IPS-15b (cell line): ENCODE data around the gene LEF1.

Experiments
- H3K27me3 ChIP-seq: one replicate; pipeline ENCODE4 v1.6.1; 2013; ENCODE audit warnings: low read length; ENCODE audit not compliant: control insufficient read depth, insufficient read depth
- H3K36me3 ChIP-seq: one replicate; pipeline ENCODE4 v1.6.1; 2013; ENCODE audit warnings: low read length; ENCODE audit not compliant: control insufficient read depth, insufficient read depth
- H3K4me1 ChIP-seq: one replicate; pipeline ENCODE4 v1.6.1; 2013; ENCODE audit warnings: mild to moderate bottlenecking, low read length; ENCODE audit not compliant: control insufficient read depth, insufficient read depth
- H3K4me3 ChIP-seq: one replicate; pipeline ENCODE4 v1.5.1; 2013; ENCODE audit warnings: low read depth, low read length
- H3K9ac ChIP-seq: one replicate; pipeline ENCODE4 v1.6.1; 2013; ENCODE audit warnings: low read depth, mild to moderate bottlenecking, low read length
- H3K9me3 ChIP-seq: one replicate; pipeline ENCODE4 v1.6.1; 2013; ENCODE audit warnings: mild to moderate bottlenecking, low read length; ENCODE audit not compliant: control insufficient read depth, insufficient read depth

The LEF1 gene

DNA sequence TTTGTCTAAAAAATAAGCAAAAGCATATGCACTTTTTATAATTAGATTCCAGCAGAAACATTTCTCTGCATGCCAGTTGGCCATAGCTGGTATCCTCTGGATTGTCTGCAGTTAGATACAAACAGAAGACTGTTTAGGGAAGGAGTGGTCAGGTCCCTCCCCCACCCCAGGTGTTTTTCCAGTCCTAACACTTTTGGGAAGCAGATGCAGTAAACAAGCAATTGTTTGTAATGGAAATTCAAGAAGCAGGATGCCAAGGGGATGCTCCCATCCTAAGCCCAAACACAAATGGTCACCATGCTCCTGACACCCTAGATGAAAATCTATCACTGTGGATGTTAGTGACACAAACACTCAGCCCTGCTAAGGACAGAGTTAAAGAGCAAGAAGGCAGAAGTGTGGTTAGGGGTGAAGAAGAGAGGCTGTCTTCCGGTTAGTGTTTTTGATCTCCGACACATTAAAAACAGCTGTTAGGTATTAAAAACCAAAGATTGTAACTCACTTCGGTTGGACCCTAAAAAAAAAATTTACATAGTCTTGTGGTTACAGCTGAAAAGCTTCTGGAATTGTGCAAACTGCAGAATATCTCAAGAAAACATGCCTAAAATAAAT, 7.9 kb downstream of the LEF1 start:
- H3K9ac ChIP-seq, result no peak overlapping the region
- peaks cover 94% of the 10 kb centered on the region for H3K27me3 ChIP-seq
- no peaks in the 10 kb centered on the region for H3K36me3 ChIP-seq
- H3K4me1 ChIP-seq, result peaks cover 14% of the 10 kb centered on the region
- H3K9me3 ChIP-seq, result no peaks in the 10 kb centered on the region
- no peak overlapping the region for H3K4me3 ChIP-seq

- Histone ChIP-seq H3K36me3 (no peaks in the 10 kb centered on the region), H3K4me3 (no peak overlapping the region), H3K9me3 (no peaks in the 10 kb centered on the region), H3K27me3 (peaks cover 88% of the 10 kb centered on the region), H3K9ac (no peak overlapping the region), H3K4me1 (peaks cover 14% of the 10 kb centered on the region)
Measured at GRCh38 chr4:108159845-108160244, 8.9 kb downstream of the LEF1 start.

DNA sequence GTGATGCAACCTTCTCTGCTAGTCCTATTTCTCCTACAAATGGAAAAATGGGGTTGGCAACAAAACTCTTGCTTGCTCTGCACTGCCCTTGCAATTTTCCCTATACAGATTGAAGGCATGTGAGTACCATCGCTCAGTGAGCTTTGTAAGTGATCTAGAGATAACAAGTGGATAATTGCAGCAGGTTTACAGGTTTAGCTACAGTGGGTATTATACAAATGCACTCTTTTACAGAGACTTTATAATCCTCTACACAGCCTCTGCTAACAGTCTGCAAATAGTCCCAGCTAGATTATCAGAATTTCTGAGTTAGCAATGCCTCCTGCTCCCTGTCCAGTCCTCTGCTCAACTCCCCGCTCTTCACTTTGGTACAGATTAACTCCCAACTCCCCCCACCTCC, 11.1 kb downstream of the LEF1 start:
- H3K9me3 ChIP-seq, result no peaks in the 10 kb centered on the region
- H3K4me3 ChIP-seq, result no peak overlapping the region
- H3K27me3 ChIP-seq, result peaks cover 66% of the 10 kb centered on the region
- no peaks in the 10 kb centered on the region for H3K36me3 ChIP-seq
- no peak overlapping the region for H3K9ac ChIP-seq
- peaks cover 14% of the 10 kb centered on the region for H3K4me1 ChIP-seq

DNA sequence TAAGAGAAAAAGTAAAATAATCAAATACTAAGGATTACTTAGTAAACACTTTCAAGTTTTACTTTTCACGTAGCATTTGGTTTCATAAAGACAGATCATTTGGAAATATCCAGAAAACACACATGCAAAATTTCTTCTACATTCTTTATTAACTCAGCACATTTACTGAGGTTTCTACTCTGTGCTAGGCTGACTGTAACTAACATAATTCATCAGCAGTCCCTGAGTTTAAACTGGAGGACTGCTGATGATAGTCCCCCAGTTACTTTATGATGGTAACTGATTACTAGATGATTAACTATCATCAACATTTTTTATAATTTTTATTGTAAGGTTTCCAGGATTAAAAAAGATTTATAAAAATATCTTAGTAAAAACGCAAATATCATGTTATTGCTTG, 12.3 kb downstream of the LEF1 start:
- Histone ChIP-seq H3K4me3 (no peak overlapping the region), H3K4me1 (peaks cover 13% of the 10 kb centered on the region), H3K27me3 (peaks cover 55% of the 10 kb centered on the region), H3K9me3 (no peaks in the 10 kb centered on the region), H3K9ac (no peak overlapping the region), H3K36me3 (no peaks in the 10 kb centered on the region)

- Histone ChIP-seq H3K9ac (no peak overlapping the region), H3K9me3 (no peaks in the 10 kb centered on the region), H3K36me3 (no peaks in the 10 kb centered on the region), H3K4me3 (no peak overlapping the region), H3K4me1 (peaks cover 4% of the 10 kb centered on the region), H3K27me3 (peaks cover 49% of the 10 kb centered on the region)
Measured at GRCh38 chr4:108155373-108155772, 13.4 kb downstream of the LEF1 start.

- Histone ChIP-seq H3K36me3 (no peaks in the 10 kb centered on the region), H3K4me3 (no peak overlapping the region), H3K9ac (no peak overlapping the region), H3K4me1 (no peaks in the 10 kb centered on the region), H3K9me3 (no peaks in the 10 kb centered on the region), H3K27me3 (peaks cover 32% of the 10 kb centered on the region)
Measured at GRCh38 chr4:108152980-108153379, 15.8 kb downstream of the LEF1 start.

- H3K36me3 ChIP-seq, result no peaks in the 10 kb centered on the region
- peaks cover 2% of the 10 kb centered on the region for H3K4me1 ChIP-seq
- no peaks in the 10 kb centered on the region for H3K9me3 ChIP-seq
- H3K27me3 ChIP-seq, result peaks cover 36% of the 10 kb centered on the region
- H3K9ac ChIP-seq, result no peak overlapping the region
- no peak overlapping the region for H3K4me3 ChIP-seq
Measured at GRCh38 chr4:108149588-108150380, 18.9 kb downstream of the LEF1 start.

DNA sequence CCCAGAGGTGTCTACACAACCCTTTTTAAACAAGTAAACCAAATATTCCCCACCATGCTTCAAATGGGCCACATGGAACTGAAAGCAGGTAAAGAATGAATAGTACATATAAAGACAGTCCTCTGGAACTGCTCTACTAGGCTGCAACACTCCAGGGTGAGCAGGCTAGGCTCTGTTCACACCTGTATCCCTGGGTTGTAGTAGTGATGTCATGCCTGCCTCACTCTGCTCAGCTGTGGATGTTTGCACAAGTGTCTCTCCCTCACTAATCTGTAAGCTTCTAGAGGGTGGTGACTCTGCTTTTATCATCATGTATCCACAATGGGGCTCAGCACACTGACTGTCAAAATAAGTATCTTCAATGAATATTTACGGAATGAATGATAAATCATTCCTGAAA, 20.4 kb downstream of the LEF1 start:
- no peaks in the 10 kb centered on the region for H3K36me3 ChIP-seq
- no peaks in the 10 kb centered on the region for H3K9me3 ChIP-seq
- peaks cover 8% of the 10 kb centered on the region for H3K4me1 ChIP-seq
- H3K4me3 ChIP-seq, result no peak overlapping the region
- H3K27me3 ChIP-seq, result peaks cover 44% of the 10 kb centered on the region
- no peak overlapping the region for H3K9ac ChIP-seq

DNA sequence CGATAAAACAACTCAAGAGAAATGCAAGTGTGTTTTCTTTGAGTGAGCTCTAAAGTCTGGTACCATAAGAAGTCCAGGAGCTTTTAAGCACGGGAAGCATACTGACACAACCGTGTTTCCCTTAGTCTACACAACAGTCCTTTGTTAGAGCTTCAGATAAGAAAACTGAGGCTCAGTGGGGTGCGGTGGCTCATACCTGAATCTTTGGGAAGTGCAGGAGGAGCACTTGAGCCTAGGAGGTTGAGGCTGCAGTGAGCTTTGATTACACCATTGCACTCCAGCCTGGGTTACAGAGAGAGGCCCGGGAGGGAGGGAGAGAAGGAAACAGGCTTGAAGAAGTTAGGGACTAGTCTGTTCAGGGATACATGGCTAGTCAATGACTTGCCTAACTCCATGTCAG, 21.9 kb downstream of the LEF1 start:
- H3K4me1 ChIP-seq, result peaks cover 16% of the 10 kb centered on the region
- no peaks in the 10 kb centered on the region for H3K9me3 ChIP-seq
- H3K9ac ChIP-seq, result no peak overlapping the region
- peaks cover 46% of the 10 kb centered on the region for H3K27me3 ChIP-seq
- no peak overlapping the region for H3K4me3 ChIP-seq
- no peaks in the 10 kb centered on the region for H3K36me3 ChIP-seq

DNA sequence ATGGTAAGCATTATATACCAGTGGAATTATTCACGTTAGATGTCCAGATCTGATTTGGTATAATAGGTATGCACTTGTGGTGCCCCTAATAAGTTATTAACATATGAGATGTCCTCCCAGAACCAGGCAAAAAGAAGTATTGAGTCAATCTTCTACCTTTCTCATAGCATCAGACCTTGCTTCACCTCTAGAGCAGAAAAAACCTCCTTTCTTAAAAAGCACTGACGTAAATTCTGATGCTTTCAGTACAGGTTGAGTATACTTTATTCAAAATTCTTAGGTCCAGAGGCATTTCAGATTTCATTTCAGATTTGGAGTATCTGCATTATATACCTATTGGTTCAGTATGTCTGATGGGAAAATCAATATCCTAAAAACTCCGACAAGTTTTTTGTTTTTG, 22.4 kb downstream of the LEF1 start:
- Histone ChIP-seq H3K36me3 (no peaks in the 10 kb centered on the region), H3K9me3 (no peaks in the 10 kb centered on the region), H3K4me1 (peaks cover 16% of the 10 kb centered on the region), H3K27me3 (peaks cover 45% of the 10 kb centered on the region), H3K9ac (no peak overlapping the region), H3K4me3 (no peak overlapping the region)

GRCh38 chr4:108144451-108144850, 24.3 kb downstream of the LEF1 start:
- peaks cover 48% of the 10 kb centered on the region for H3K27me3 ChIP-seq
- no peaks in the 10 kb centered on the region for H3K36me3 ChIP-seq
- H3K4me1 ChIP-seq, result peaks cover 16% of the 10 kb centered on the region

GRCh38 chr4:108143515-108143914, 25.2 kb downstream of the LEF1 start:
- Histone ChIP-seq H3K36me3 (no peaks in the 10 kb centered on the region), H3K4me3 (no peak overlapping the region), H3K4me1 (peaks cover 16% of the 10 kb centered on the region), H3K27me3 (peaks cover 45% of the 10 kb centered on the region), H3K9me3 (no peaks in the 10 kb centered on the region), H3K9ac (no peak overlapping the region)

More at GRCh38 chr4:108144451-108144850, 24.3 kb downstream of the LEF1 start:
- Histone ChIP-seq H3K9ac (no peak overlapping the region), H3K9me3 (no peaks in the 10 kb centered on the region), H3K4me3 (no peak overlapping the region)
